ENCODE data around the gene MORN1.

The MORN1 gene

GRCh38 chr1:2353551-2354438, 37.6 kb downstream of the MORN1 start:
- Histone ChIP-seq H3K36me3 (no peaks in the 10 kb centered on the region), H3K4me3 (ENCODE audit: low read depth, low read length) (no peak overlapping the region), H3K4me1 (no peaks in the 10 kb centered on the region), H3K27me3 (no peaks in the 10 kb centered on the region), H3K9me3 (no peaks in the 10 kb centered on the region)
- peak; percentile 5 for DNase-seq
- TF ChIP-seq CTCF (IDR thresholded peaks at IDR 0.05; ENCODE audit: low read depth, low read length) = no peak

- Histone ChIP-seq H3K4me3 (ENCODE audit: low read depth, low read length) (no peak overlapping the region), H3K9me3 (no peaks in the 10 kb centered on the region), H3K27me3 (no peaks in the 10 kb centered on the region), H3K4me1 (no peaks in the 10 kb centered on the region), H3K36me3 (no peaks in the 10 kb centered on the region)
- peak; percentile 2 for DNase-seq
- TF ChIP-seq CTCF (IDR thresholded peaks at IDR 0.05; ENCODE audit: low read depth, low read length) = no peak
These were observed 38.3 kb downstream of the MORN1 start for GRCh38 chr1:2352897-2353550.

GRCh38 chr1:2352341-2352896, 38.9 kb downstream of the MORN1 start:
- no peak for TF ChIP-seq CTCF (IDR thresholded peaks at IDR 0.05; ENCODE audit: low read depth, low read length)
- H3K36me3 ChIP-seq = no peaks in the 10 kb centered on the region
- DNase-seq = peak; percentile 2
- no peaks in the 10 kb centered on the region for H3K9me3 ChIP-seq
- H3K27me3 ChIP-seq = no peaks in the 10 kb centered on the region
- H3K4me1 ChIP-seq = no peaks in the 10 kb centered on the region
- no peak overlapping the region for H3K4me3 ChIP-seq (ENCODE audit: low read depth, low read length)

GRCh38 chr1:2351723-2352122, 39.6 kb downstream of the MORN1 start:
- Histone ChIP-seq H3K4me3 (ENCODE audit: low read depth, low read length) (no peak overlapping the region), H3K4me1 (no peaks in the 10 kb centered on the region), H3K36me3 (no peaks in the 10 kb centered on the region), H3K27me3 (no peaks in the 10 kb centered on the region), H3K9me3 (no peaks in the 10 kb centered on the region)
- no peak for TF ChIP-seq CTCF (IDR thresholded peaks at IDR 0.05; ENCODE audit: low read depth, low read length)
- DNase-seq = peak; percentile 0

GRCh38 chr1:2350911-2351655, 40.3 kb downstream of the MORN1 start:
- TF ChIP-seq CTCF (IDR thresholded peaks at IDR 0.05; ENCODE audit: low read depth, low read length) = no peak
- no peaks in the 10 kb centered on the region for H3K36me3 ChIP-seq
- H3K4me1 ChIP-seq = no peaks in the 10 kb centered on the region
- no peaks in the 10 kb centered on the region for H3K27me3 ChIP-seq
- no peaks in the 10 kb centered on the region for H3K9me3 ChIP-seq
- no peak overlapping the region for H3K4me3 ChIP-seq (ENCODE audit: low read depth, low read length)
- DNase-seq = peak; percentile 2

Measured in BE2C (cell line).